Stimulated activated naive CD8-positive, alpha-beta T cell treated with anti-CD3 and anti-CD28 coated beads, Interleukin-15, amount 100 ng/mL, for 72 hours (primary cell): Measurements from ENCODE around the gene HID1.

Experiments used
- ATAC-seq: fragments of 150-1000 bp; cut with Tn5 transposase; 2 replicates; pipeline ENCODE4 v1.10.0; 2021; ENCODE audit warnings: mild to moderate bottlenecking, moderate library complexity
- DNase-seq, 2 donors: peaks; one replicate each; pipeline ENCODE4 v3.0.0; 2021 to 2022
- H3K27ac Mint-ChIP-seq, 2 donors: one replicate each; pipeline ENCODE4 v1.8.0; 2022; ENCODE audit warnings: mild to moderate bottlenecking in 2 of 2, mixed read lengths in 2 of 2, moderate library complexity in 2 of 2
- H3K27me3 Mint-ChIP-seq: one replicate; pipeline ENCODE4 v1.8.0; 2022; ENCODE audit warnings: mixed read lengths
- H3K4me1 Mint-ChIP-seq: one replicate; pipeline ENCODE4 v1.8.0; 2022; ENCODE audit warnings: mild to moderate bottlenecking, mixed read lengths
- H3K4me3 Mint-ChIP-seq, 2 donors: one replicate each; pipeline ENCODE4 v1.8.0; 2022; ENCODE audit warnings: mild to moderate bottlenecking in 2 of 2, mixed read lengths in 2 of 2, moderate library complexity in 1 of 2
- H3K9me3 Mint-ChIP-seq, 2 donors: one replicate each; pipeline ENCODE4 v1.8.0; 2022; ENCODE audit warnings: mixed read lengths in 2 of 2

The HID1 gene

DNA sequence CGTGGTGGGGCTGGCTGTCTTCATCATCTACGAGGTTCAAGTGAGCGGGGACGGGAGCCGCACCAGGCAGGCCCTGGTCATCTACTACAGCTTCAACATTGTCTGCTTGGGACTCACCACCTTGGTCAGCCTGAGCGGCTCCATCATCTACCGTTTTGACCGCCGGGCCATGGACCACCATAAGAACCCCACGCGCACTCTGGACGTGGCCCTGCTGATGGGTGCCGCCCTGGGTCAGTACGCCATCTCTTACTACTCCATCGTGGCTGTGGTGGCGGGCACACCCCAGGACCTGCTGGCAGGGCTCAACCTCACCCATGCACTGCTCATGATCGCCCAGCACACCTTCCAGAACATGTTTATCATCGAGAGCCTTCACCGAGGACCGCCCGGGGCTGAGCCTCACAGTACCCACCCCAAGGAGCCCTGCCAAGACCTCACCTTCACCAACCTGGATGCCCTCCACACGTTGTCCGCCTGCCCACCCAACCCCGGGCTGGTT lies 42.0 kb downstream of the HID1 start:
- Mint-ChIP-seq H3K9me3 (no peaks in the 10 kb centered on the region), H3K27ac (no peak overlapping the region), H3K4me1 (peaks cover 6% of the 10 kb centered on the region), H3K27me3 (peaks cover 96% of the 10 kb centered on the region), H3K4me3 (no peak overlapping the region)
- DNase-seq = no peak
- no peak for ATAC-seq

DNA sequence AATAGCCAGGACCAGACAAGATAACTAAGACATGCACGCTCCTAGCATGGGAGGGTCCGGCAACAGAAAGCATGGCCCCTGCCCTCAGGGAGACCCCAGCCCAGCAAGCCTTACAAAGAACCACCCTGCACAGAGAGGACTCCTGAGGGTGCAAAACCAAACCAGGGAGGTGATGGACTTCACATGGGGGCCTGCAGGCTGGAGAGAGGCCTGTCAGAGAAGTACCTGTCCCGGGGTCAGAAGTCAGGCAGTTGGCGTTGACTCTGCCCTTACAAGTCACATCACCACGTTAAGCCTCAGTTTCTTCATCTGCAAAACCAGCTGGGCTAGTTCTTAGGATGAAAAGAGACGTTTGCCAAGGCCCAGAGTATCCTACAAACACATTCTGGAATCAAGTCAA lies 43.8 kb downstream of the HID1 start:
- H3K4me1 Mint-ChIP-seq = peaks cover 19% of the 10 kb centered on the region
- H3K27me3 Mint-ChIP-seq = peaks cover 98% of the 10 kb centered on the region
- H3K27ac Mint-ChIP-seq = peak overlapping the region in 1 of 2 donors; percentile 1
- no peaks in the 10 kb centered on the region for H3K9me3 Mint-ChIP-seq
- H3K4me3 Mint-ChIP-seq = no peak overlapping the region
- ATAC-seq = no peak
- DNase-seq = no peak

DNA sequence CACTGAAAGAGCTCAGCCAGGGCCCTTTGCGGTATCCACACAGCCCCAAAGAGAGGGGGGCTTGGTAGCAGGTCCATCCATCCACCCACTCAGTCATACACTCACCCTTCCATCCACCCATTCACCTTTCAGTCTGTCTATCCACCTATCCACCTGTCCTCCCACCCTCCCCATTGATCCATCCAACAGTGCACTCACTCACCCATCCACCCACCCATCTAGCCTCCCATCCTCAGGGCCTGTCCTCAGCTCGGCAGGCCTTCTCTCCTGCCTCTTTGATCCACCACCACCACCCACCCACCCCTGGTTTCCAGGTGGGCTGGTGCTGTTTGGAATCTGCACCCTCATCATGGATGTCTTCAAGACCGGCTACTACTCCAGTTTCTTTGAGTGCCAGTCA lies 47.3 kb downstream of the HID1 start:
- peaks cover 27% of the 10 kb centered on the region for H3K4me1 Mint-ChIP-seq
- H3K27ac Mint-ChIP-seq = no peak overlapping the region
- no peak overlapping the region for H3K4me3 Mint-ChIP-seq
- ATAC-seq (no peak), DNase-seq (no peak)
- H3K9me3 Mint-ChIP-seq = no peaks in the 10 kb centered on the region
- peaks cover 98% of the 10 kb centered on the region for H3K27me3 Mint-ChIP-seq

DNA sequence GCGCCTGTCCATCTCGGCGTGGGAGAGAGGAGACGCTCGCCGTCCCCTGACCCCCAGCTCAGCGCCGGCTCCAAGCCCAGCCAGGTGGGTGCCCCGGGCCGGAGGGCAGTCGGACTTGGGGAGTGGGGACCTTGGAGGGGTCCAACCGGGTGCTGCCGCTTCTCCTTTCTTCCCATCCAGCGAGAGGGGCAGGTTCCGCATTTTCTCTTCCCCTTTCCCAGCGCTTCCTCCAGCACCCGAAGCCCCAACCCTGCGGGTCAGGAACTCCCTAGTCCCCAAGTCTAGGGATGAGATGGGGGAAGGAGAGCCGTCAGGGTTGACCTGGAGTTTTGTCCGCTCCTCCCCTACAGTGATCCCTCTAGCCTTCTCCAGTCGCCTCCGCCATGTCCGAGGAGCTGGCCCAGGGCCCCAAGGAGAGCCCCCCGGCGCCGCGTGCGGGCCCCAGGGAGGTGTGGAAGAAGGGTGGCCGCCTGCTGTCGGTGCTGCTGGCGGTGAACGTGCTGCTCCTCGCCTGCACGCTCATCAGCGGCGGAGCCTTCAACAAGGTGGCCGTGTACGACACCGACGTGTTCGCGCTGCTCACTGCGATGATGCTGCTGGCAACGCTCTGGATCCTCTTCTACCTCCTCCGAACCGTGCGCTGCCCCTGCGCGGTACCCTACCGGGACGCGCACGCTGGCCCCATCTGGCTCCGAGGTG lies 48.2 kb downstream of the HID1 start, which contains the start of gene OTOP2:
OTOP2 (plus strand) TSS at position 24 of the 699 bp plus-strand sequence; CDS start at position 384, 360 bp downstream.
- H3K4me3 Mint-ChIP-seq = peak within 1 kb of the TSS; percentile 39 to 64
- H3K27ac Mint-ChIP-seq = no peak within 1 kb of the TSS
- no peaks in the 10 kb centered on the region for H3K9me3 Mint-ChIP-seq
- peaks cover 94% of the 10 kb centered on the region for H3K27me3 Mint-ChIP-seq
- H3K4me1 Mint-ChIP-seq = peaks cover 27% of the 10 kb centered on the region
- DNase-seq (no peak), ATAC-seq (peak; percentile 10)

DNA sequence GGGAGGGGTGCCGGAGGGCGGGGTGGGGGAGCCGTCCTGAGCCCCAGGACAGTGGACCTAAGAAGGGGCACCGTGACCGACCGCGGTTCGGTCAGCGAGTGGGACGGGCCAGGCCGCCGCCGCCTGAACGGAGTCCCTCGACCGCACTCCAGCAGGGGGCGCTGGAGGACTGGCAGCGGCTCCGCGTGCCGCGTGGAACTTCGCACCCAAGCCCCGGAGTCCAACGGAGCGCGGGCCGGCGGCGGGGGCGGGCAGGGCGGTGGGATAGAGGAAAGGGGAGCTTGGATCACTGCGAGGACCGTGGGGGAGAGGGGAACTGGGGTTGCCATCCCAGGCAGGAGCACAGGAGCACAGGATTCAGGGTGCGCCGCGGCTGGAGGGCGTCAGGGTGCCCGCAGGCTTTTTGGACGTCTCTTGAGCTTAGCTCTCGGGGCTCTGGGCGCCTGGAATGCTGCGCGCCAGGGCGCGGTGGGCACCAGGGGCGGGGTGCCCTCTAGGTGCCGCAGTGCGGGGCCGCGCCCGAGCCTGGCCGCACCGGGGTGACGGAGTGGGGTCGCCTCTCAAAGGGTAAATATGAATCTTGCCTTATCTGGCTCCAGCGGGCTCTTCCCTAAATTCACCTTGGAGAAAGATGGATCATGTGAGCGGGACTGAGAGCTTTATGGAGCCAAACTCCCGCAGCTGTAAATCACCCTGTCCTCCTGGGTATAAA lies 48.9 kb downstream of the HID1 start:
- peak; percentile 71 to 73 for DNase-seq
- Mint-ChIP-seq H3K4me3 (peak overlapping the region; percentile 39 to 64), H3K27me3 (peaks cover 87% of the 10 kb centered on the region), H3K4me1 (peaks cover 27% of the 10 kb centered on the region), H3K9me3 (no peaks in the 10 kb centered on the region), H3K27ac (no peak overlapping the region)
- ATAC-seq = peak; percentile 58

DNA sequence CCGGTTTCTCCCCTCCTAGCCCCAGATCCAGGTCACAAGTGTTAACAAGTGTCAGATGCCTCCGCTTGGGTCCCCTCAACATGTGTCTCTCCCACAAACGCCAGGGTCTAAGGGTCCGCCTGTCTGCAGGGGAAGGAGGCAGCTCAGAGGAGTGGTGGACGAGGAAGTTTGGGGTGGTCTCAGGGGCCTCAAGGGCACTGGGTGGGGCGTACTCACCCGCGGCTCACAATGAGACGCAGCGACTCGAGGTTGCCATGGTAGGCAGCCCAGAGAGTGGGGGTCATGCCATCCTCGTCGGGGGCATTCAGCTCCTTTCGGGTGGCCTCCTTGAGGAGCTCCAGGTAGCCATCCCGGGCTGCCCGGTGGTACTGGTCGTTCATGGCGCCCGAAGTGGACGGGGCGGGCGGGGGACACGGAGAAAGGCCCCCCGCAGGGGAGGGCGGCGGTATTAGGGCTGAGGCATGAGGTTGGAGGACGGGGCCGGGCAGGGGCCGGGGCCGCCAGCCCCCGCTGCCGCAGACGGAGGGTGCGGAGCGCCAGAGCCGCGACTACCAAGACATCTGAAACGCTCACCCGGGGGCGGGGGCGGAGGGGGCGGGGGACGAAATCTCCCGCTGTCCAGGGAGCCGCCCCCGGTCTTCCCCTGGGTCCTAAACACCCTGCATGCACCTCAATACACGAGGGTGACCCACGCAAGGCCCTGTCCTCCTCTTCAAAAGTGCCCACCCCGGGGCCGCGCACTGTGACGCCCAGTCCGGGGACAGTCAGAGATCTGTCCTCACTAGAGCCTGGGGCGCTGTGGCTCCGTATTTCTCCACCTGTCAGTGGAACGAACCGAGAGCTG lies 49.6 kb downstream of the HID1 start, which contains the start of gene USH1G:
USH1G (minus strand) TSS at position 562 of the 844 bp plus-strand sequence; CDS start at position 380, 182 bp downstream.
- H3K4me3 Mint-ChIP-seq = peak within 1 kb of the TSS; percentile 39 to 64
- H3K27me3 Mint-ChIP-seq = peaks cover 83% of the 10 kb centered on the region
- no peaks in the 10 kb centered on the region for H3K9me3 Mint-ChIP-seq
- ATAC-seq (peak; percentile 52), DNase-seq (no peak)
- no peak within 1 kb of the TSS for H3K27ac Mint-ChIP-seq
- H3K4me1 Mint-ChIP-seq = peaks cover 27% of the 10 kb centered on the region

DNA sequence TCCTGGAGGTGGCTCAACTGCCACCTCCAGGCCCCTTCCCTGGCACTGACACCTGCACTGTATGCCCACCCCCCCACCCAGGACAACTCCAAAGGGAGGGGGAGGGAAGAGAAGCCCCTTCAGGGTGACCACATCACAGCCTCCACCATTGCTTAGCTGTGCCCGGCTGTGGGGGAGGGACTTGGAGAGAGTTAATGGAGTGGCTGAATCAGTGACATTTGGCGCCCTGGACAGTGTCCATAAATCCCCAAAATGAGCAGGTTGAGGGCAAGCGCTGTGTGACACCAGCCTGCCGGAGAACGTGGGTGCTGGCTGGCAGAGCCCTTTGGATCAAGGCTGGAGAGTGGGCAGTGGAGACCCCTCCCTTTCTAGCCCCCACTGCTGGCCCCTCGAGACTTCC lies 50.4 kb downstream of the HID1 start:
- ATAC-seq (no peak), DNase-seq (no peak)
- Mint-ChIP-seq H3K27me3 (peaks cover 83% of the 10 kb centered on the region), H3K4me1 (peaks cover 27% of the 10 kb centered on the region), H3K9me3 (no peaks in the 10 kb centered on the region), H3K27ac (no peak overlapping the region), H3K4me3 (no peak overlapping the region)

DNA sequence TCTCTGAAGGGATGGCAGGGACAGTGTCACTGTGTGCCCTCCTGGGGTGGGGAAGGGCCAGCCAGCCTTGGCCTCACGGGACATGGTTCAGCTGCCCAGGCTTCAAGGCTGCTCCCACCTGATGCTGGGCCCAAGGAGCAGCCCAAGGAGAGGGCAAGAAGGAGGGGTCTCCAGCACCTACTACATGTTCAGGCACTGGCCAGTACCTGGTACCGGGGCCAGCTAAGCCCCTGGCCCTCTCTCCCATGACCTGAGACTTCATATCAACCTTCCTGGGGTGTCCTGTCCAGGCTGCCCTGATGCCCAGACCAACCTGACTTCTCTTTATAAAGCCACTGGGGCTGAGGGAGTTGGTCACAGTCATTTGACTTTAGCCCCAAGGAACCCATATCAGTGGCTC lies 50.8 kb downstream of the HID1 start:
- Mint-ChIP-seq H3K27ac (no peak overlapping the region), H3K27me3 (peaks cover 83% of the 10 kb centered on the region), H3K4me3 (no peak overlapping the region), H3K4me1 (peaks cover 27% of the 10 kb centered on the region), H3K9me3 (no peaks in the 10 kb centered on the region)
- no peak for DNase-seq
- ATAC-seq = peak; percentile 2

DNA sequence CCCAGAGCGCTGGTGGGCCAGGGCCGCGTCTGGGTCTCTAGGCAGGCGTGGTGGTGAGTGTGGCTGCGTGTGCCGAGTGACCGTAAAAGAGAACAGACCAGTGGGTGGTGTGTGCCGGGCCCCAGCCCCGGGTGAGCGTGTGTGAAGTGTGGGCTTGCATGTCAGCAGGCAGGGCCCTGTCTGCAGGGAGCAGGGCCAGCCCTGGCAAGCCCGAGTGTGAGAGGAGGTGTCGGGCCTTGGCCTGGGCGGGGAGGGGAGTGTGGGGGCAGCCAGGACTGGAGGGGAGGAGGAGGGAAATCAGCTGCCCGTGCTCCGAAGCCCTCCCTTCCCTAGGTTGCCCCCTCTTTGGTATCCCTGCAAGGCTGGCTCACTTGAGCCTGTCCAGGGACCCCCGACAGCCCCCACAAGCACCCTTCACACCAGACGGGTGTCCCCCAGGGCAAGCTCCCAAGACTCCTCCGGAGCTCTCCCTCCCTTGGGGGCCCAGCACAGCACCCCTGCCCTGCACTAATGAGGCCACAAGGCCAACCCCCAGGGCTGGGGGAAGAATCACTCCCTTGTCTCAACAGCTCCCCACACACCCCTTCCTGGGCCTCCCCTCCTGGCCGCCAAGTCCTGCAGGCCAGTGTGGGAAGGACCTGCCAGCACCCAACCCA lies 51.4 kb downstream of the HID1 start:
- H3K27me3 Mint-ChIP-seq = peaks cover 80% of the 10 kb centered on the region

DNA sequence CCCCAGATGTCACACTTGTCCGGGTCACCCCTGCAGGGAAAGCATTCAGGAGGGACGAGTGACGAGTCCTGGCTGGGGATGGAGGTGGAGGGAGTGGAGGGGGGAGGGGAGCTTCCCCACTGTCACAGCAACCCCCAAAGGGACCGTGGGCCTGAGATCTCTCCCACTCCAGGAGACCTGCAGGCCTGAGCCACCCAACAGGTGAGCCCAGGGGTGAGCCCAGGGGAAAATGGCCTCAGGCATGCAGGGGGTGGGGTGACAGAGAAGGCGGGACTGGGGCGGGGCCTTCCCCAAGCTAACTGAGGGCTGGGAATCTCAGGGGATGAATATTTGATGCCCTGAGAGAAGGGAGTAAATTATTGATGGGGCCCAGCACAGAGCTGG lies 51.9 kb downstream of the HID1 start:
- no peak for DNase-seq
- ATAC-seq = no peak
- Mint-ChIP-seq H3K4me3 (no peak overlapping the region), H3K27ac (no peak overlapping the region), H3K9me3 (no peaks in the 10 kb centered on the region), H3K27me3 (peaks cover 75% of the 10 kb centered on the region), H3K4me1 (peaks cover 27% of the 10 kb centered on the region)

More for the DNA sequence above, 51.4 kb downstream of the HID1 start:
- DNase-seq (no peak), ATAC-seq (peak; percentile 3)
- no peaks in the 10 kb centered on the region for H3K9me3 Mint-ChIP-seq
- peaks cover 27% of the 10 kb centered on the region for H3K4me1 Mint-ChIP-seq
- no peak overlapping the region for H3K27ac Mint-ChIP-seq
- H3K4me3 Mint-ChIP-seq = no peak overlapping the region

DNA sequence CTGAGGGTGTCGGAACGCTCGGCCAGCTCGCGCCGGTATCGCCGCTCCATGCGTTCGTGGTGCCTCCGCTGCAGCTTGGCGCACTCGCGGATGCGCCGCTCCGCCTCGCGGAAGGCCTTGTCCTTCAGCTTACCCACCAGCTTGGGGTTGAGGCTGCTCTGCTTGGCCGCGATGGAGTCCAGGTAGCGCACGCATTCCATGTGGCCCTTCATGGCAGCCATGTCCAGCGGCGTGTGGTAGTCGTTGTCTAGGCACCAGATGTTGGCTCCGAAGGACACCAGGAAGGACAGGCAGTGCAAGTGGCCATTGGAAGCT lies 52.3 kb downstream of the HID1 start:
- no peak for ATAC-seq
- no peak overlapping the region for H3K4me3 Mint-ChIP-seq
- no peak for DNase-seq
- peaks cover 27% of the 10 kb centered on the region for H3K4me1 Mint-ChIP-seq
- no peak overlapping the region for H3K27ac Mint-ChIP-seq
- H3K27me3 Mint-ChIP-seq = peaks cover 71% of the 10 kb centered on the region
- no peaks in the 10 kb centered on the region for H3K9me3 Mint-ChIP-seq

DNA sequence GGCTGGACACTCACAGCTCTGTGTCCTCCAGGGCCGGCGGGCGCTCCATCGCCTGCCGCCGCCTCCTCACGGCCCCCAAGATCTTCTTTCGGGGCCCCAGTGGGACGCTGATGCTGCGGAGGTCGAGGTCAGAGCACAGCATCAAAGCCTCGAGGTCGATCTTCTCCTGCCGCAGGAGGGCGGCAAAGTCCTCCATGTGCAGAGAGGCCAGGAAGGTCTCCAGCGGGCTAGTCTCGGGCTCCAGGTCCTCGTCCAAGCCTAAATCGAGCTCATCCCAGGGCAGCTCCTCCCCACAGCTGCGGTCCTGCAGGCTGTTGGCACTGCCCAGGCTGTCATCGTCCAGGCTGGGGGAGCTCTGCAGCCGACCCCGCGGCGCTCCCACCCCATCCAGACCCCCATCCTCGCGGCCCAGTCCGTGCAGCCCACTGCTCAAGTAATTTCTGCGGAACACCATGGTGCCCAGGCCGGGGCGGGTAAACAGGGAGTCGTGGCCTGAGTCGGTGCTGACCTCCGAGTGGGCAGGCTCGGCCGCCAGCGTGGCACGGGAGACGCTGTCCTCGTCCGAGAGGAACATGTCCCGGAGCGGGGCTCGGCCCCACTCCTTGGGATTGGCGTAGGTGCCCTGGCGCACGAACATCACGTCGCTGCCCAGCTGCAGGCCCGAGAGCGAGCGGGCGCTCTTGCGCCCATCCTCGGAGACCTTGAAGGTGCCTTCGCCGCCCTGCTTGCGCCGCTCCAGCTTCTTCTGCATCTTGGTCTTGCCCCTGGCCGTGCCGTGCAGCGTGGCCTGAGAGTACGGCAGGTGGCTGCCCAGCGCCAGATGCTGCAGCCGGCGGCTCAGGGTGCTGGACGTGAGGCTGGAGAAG lies 52.9 kb downstream of the HID1 start:
- Mint-ChIP-seq H3K4me1 (peaks cover 23% of the 10 kb centered on the region), H3K9me3 (no peaks in the 10 kb centered on the region), H3K27me3 (peaks cover 66% of the 10 kb centered on the region), H3K4me3 (no peak overlapping the region), H3K27ac (no peak overlapping the region)
- peak in 1 of 2 donors; percentile 31 for DNase-seq
- peak; percentile 37 for ATAC-seq

DNA sequence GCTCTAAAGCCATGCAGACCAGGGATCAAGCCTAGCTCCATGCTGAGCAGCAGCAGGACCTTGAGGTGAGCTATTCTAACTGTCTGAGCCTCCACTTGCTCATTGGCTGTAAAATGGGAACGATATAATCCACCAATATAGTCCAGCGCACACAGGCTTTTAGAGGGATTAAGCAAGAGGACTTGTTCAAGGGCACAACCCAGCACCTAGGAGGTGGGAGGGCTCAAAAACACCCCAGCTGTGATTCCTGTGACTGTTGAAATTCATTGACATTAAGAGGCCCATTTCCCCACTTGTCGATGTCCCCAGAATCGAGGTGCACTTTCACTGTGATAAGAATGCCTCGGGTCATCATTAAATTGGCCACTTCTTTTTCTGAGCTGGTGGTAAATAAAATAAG lies 53.7 kb downstream of the HID1 start:
- no peaks in the 10 kb centered on the region for H3K9me3 Mint-ChIP-seq
- ATAC-seq (no peak), DNase-seq (no peak)
- H3K4me1 Mint-ChIP-seq = peaks cover 15% of the 10 kb centered on the region
- H3K27ac Mint-ChIP-seq = no peak overlapping the region
- H3K27me3 Mint-ChIP-seq = peaks cover 58% of the 10 kb centered on the region
- no peak overlapping the region for H3K4me3 Mint-ChIP-seq

DNA sequence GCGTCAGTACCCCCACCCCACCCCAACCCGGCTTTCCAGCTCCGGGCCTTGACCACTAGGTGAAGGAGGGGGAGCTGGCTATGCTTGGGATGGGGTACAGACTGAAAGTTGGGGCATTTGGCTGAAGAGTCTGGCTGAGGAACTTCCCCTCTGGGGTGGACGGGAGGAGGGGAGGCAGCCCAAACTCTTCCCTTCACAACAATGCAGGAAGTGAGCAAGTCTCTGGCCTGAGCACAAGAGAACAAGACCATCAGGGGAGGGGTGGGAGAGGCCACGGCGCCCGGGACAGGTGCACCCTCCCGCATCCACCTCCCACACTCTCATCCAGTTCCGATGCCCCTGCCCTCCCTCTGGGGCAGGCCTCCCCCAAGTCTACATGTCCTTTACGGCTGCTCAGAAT lies 55.1 kb downstream of the HID1 start:
- ATAC-seq = no peak
- Mint-ChIP-seq H3K9me3 (no peaks in the 10 kb centered on the region), H3K4me1 (peaks cover 2% of the 10 kb centered on the region), H3K4me3 (no peak overlapping the region), H3K27ac (no peak overlapping the region), H3K27me3 (peaks cover 43% of the 10 kb centered on the region)
- no peak for DNase-seq
